SU-DHL-6 (cell line): Measurements from ENCODE around the gene MEI4.

Experiments
- CTCF ChIP-seq: fragments of 200-600 bp; sonication (generic); IDR thresholded peaks from one replicate; pipeline ENCODE4 v1.5.1; 2017; ENCODE audit warnings: antibody characterized with exemption, mild to moderate bottlenecking, low read length, moderate library complexity; ENCODE audit not compliant: insufficient read depth, poor library complexity, severe bottlenecking
- EZH2phosphoT487 ChIP-seq: fragments of 200-600 bp; sonication (generic), shearing (Covaris generic); conservative IDR thresholded peaks from 2 replicates; pipeline ENCODE4 v1.6.1; 2018; ENCODE audit warnings: mild to moderate bottlenecking, antibody characterized with exemption, low read length, moderate library complexity, mixed read lengths

GRCh38 chr6:77853401-77853800 lies 200.6 kb downstream of the MEI4 start:
- no peak for TF ChIP-seq CTCF
- no peak for TF ChIP-seq EZH2phosphoT487
